Transverse colon (tissue), 4 donors: ENCODE results near the gene LIFR.

ENCODE experiments used
- CTCF ChIP-seq, 5 experiments: fragments of 200-600 bp in 3 of 5; fragments of 450-650 bp in 2 of 5; sonication (generic) in 3 of 5; IDR thresholded peaks; 1 replicate in 2 of 5; 2 replicates in 3 of 5; pipeline ENCODE4 v1.5.1; 2016 to 2017; ENCODE audit warnings: antibody characterized with exemption in 5 of 5, inconsistent platforms in 3 of 5, mild to moderate bottlenecking in 2 of 5, moderate library complexity in 1 of 5
- EP300 ChIP-seq: sonication (generic); formaldehyde crosslinking; IDR thresholded peaks from one replicate; pipeline ENCODE4 v1.6.1; 2017; ENCODE audit warnings: antibody characterized with exemption, low read depth
- POLR2AphosphoS5 ChIP-seq, 3 donors: sonication (generic); formaldehyde crosslinking; IDR thresholded peaks; one replicate each; pipeline ENCODE4 v1.6.1; 2016; ENCODE audit warnings: antibody characterized with exemption in 3 of 3

GRCh38 chr5:38447056-38447455 lies 109.4 kb downstream of the LIFR start:
- TF ChIP-seq CTCF (IDR thresholded peaks at IDR 0.05) (no peak), POLR2AphosphoS5 (IDR thresholded peaks at IDR 0.05) (no peak), EP300 (no peak)
